GM23338 (cell line): ENCODE results near the gene ZNF80. TPM values are rescaled to one million over a fixed set of nuclear protein-coding genes. Genes with fewer than 3 reads are reported as not detected.

ENCODE experiments used
- ATAC-seq: fragments of 200-7000 bp; cut with Tn5 transposase; 3 replicates; pipeline ENCODE4 v1.9.1; 2020
- DNase-seq: peaks from one replicate; pipeline ENCODE4 v3.0.0-alpha.2; 2015; ENCODE audit warnings: low spot score
- H2AFZ ChIP-seq: fragments of 200-600 bp; sonication (generic); 2 replicates; pipeline ENCODE4 v1.8.0; 2016; ENCODE audit warnings: antibody characterized with exemption, mild to moderate bottlenecking, moderate library complexity
- H3F3A ChIP-seq: fragments of 200-600 bp; sonication (generic); replicated peaks from 2 replicates; pipeline ENCODE4 v1.8.0; 2017; ENCODE audit warnings: antibody characterized with exemption, mixed run types, low read depth
- H3K27ac ChIP-seq: fragments of 200-600 bp; sonication (generic); 2 replicates; pipeline ENCODE4 v1.6.1; 2016; ENCODE audit warnings: low read depth
- H3K27me3 ChIP-seq: fragments of 200-600 bp; sonication (generic); 2 replicates; pipeline ENCODE4 v1.8.0; 2016; ENCODE audit warnings: mild to moderate bottlenecking, mixed run types, moderate library complexity; ENCODE audit not compliant: insufficient read depth
- H3K36me3 ChIP-seq: fragments of 200-600 bp; sonication (generic); 2 replicates; pipeline ENCODE4 v1.8.0; 2016; ENCODE audit warnings: mild to moderate bottlenecking; ENCODE audit not compliant: insufficient read depth
- H3K4me1 ChIP-seq: fragments of 200-600 bp; sonication (generic); 2 replicates; pipeline ENCODE4 v1.8.0; 2016; ENCODE audit warnings: mild to moderate bottlenecking, moderate library complexity; ENCODE audit not compliant: insufficient read depth
- H3K4me2 ChIP-seq: fragments of 200-600 bp; sonication (generic); 2 replicates; pipeline ENCODE4 v1.7.1; 2017; ENCODE audit warnings: mixed run types
- H3K4me3 ChIP-seq: fragments of 200-600 bp; sonication (generic); 2 replicates; pipeline ENCODE4 v1.6.1; 2016; ENCODE audit warnings: mixed run types
- H3K79me2 ChIP-seq: fragments of 200-600 bp; sonication (generic); replicated peaks from 2 replicates; pipeline ENCODE4 v1.8.0; 2017; ENCODE audit warnings: mild to moderate bottlenecking; ENCODE audit not compliant: insufficient read depth
- H3K9me2 ChIP-seq: fragments of 200-600 bp; sonication (generic); 2 replicates; pipeline ENCODE4 v1.8.0; 2017; ENCODE audit not compliant: insufficient read depth
- H4K20me1 ChIP-seq: fragments of 200-600 bp; sonication (generic); replicated peaks from 2 replicates; pipeline ENCODE4 v1.8.0; 2017; ENCODE audit warnings: mild to moderate bottlenecking; ENCODE audit not compliant: insufficient read depth
- H3K27ac Mint-ChIP-seq: 2 replicates; pipeline ENCODE4 v1.8.0; 2020; ENCODE audit warnings: inconsistent platforms, mild to moderate bottlenecking, moderate library complexity, mixed read lengths
- H3K27me3 Mint-ChIP-seq: 3 replicates; pipeline ENCODE4 v1.8.0; 2022; ENCODE audit warnings: low read depth, mild to moderate bottlenecking, moderate library complexity, mixed read lengths, inconsistent platforms; ENCODE audit not compliant: insufficient read depth, poor library complexity
- H3K36me3 Mint-ChIP-seq: 3 replicates; pipeline ENCODE4 v1.8.0; 2021; ENCODE audit warnings: low read depth, mild to moderate bottlenecking, inconsistent platforms, moderate library complexity, mixed read lengths
- H3K4me1 Mint-ChIP-seq: 3 replicates; pipeline ENCODE4 v1.8.0; 2020; ENCODE audit warnings: mild to moderate bottlenecking, inconsistent platforms, mixed read lengths
- H3K4me3 Mint-ChIP-seq: 3 replicates; pipeline ENCODE4 v1.8.0; 2021; ENCODE audit warnings: moderate library complexity, mild to moderate bottlenecking, inconsistent platforms, mixed read lengths
- H3K9me3 Mint-ChIP-seq: 3 replicates; pipeline ENCODE4 v1.8.0; 2020; ENCODE audit warnings: moderate library complexity, mild to moderate bottlenecking, inconsistent platforms, mixed read lengths
- CREB1 ChIP-seq: fragments of 250-450 bp; sonication (Bioruptor Pico); IDR thresholded peaks from 2 replicates; pipeline ENCODE4 v1.5.0; 2020; ENCODE audit warnings: low read depth, mild to moderate bottlenecking, moderate library complexity
- EZH2 ChIP-seq: fragments of 200-600 bp; sonication (generic); IDR thresholded peaks from one replicate; pipeline ENCODE4 v1.8.0; 2017; ENCODE audit warnings: antibody characterized with exemption, mild to moderate bottlenecking, low read depth; ENCODE audit not compliant: unreplicated experiment
- EZH2phosphoT487 ChIP-seq: fragments of 200-600 bp; sonication (generic); IDR thresholded peaks from one replicate; pipeline ENCODE4 v1.8.1; 2018; ENCODE audit warnings: antibody characterized with exemption; ENCODE audit not compliant: unreplicated experiment
- NANOG ChIP-seq: IDR thresholded peaks from 2 replicates; pipeline ENCODE4 v1.6.1; 2016; ENCODE audit warnings: antibody characterized with exemption, borderline replicate concordance
- POLR2AphosphoS5 ChIP-seq: IDR thresholded peaks from 2 replicates; pipeline ENCODE4 v1.6.1; 2016; ENCODE audit warnings: antibody characterized with exemption, low read depth
- STAT1 ChIP-seq: IDR thresholded peaks from one replicate; pipeline ENCODE4 v1.6.1; 2016; ENCODE audit warnings: antibody characterized with exemption; ENCODE audit not compliant: unreplicated experiment
- ZNF114 ChIP-seq: fragments of 250-450 bp; sonication (Bioruptor Pico); IDR thresholded peaks from 2 replicates; pipeline ENCODE4 v1.5.0; 2020; ENCODE audit warnings: mild to moderate bottlenecking, moderate library complexity
- ZNF331 ChIP-seq: fragments of 250-450 bp; sonication (Bioruptor Pico); IDR thresholded peaks from 2 replicates; pipeline ENCODE4 v1.5.0; 2020; ENCODE audit warnings: low read depth, mild to moderate bottlenecking, moderate library complexity
- polyA plus RNA-seq: library from polyadenylated mRNA; unstranded; fragments of >200 nt; fragmentation: Nextera tagmentation; extraction: Ambion mirVana; gene quantifications from 2 replicates; pipeline ENCODE4 v1.2.1, GENCODE V29; 2016
- total RNA-seq: library from RNA; depleted of rRNA; stranded (reverse); fragments of >200 nt; shearing (Covaris generic); gene quantifications from 2 replicates; pipeline ENCODE4 v1.2.3, GENCODE V29; 2014
- TF ChIP-seq, protein P1 (sequence below): IDR thresholded peaks from one replicate; pipeline ENCODE4 v1.6.1; 2018; ENCODE audit warnings: antibody characterized with exemption; ENCODE audit not compliant: unreplicated experiment
- TF ChIP-seq, protein P2 (sequence below): fragments of 250-450 bp; sonication (Bioruptor Pico); IDR thresholded peaks from 2 replicates; pipeline ENCODE4 v1.5.0; 2020; ENCODE audit warnings: mild to moderate bottlenecking, moderate library complexity
- TF ChIP-seq, protein P3 (sequence below), 2 experiments: fragments of 200-600 bp in 1 of 2; sonication (generic) in 1 of 2; conservative IDR thresholded peaks; 2 replicates each; pipeline versions ENCODE4 v1.5.1 to v1.6.1; 2016 to 2017; ENCODE audit warnings: antibody characterized with exemption in 2 of 2, low read depth in 2 of 2, mild to moderate bottlenecking in 2 of 2, moderate library complexity in 1 of 2

The ZNF80 gene
- total and polyA plus RNA-seq, 2 experiments from 2014 or later: not detected

DNA sequence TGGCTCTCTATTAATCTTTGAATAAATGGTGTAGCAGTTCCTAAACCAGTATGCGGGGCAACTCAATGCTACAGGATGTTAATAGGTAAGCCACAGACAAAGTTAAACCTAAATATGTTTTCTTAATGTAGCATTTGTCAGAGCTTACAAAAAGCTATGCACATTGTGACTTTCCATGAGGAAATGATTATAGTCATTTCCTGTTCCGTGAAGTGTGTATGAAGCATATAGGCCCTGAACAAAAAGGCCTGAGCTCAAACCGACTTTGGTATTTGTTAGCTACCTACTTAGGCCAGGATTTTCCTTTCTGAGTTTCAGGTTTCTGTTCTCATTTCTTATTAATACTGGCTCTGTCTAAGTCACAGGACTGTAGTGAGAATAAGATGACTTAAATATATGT lies 14.2 kb downstream of the ZNF80 start:
- Mint-ChIP-seq H3K4me1 (peaks cover 9% of the 10 kb centered on the region), H3K27me3 (peaks cover 4% of the 10 kb centered on the region), H3K27ac (no peak overlapping the region), H3K9me3 (peaks cover 22% of the 10 kb centered on the region), H3K36me3 (peaks cover 19% of the 10 kb centered on the region), H3K4me3 (no peak overlapping the region)
- no peaks in the 10 kb centered on the region for H3F3A ChIP-seq
- no peak overlapping the region for H3K4me3 ChIP-seq
- peaks cover 12% of the 10 kb centered on the region; the same call in 1 of the 2 replicates for H3K4me1 ChIP-seq
- TF ChIP-seq EZH2 (no peak), CREB1 (CRISPR knock-in tag) (no peak), EZH2phosphoT487 (no peak)
- DNase-seq (no peak), ATAC-seq (no peak)
- no peak overlapping the region for H3K4me2 ChIP-seq
- no peaks in the 10 kb centered on the region for H3K79me2 ChIP-seq
- peaks cover under 1% of the 10 kb centered on the region; the same call in 1 of the 2 replicates for H3K9me2 ChIP-seq
- no peak overlapping the region for H2AFZ ChIP-seq
- no peaks in the 10 kb centered on the region for H4K20me1 ChIP-seq
- no peaks in the 10 kb centered on the region for H3K27me3 ChIP-seq
- H3K36me3 ChIP-seq: peaks cover 6% of the 10 kb centered on the region; the same call in 1 of the 2 replicates
- H3K27ac ChIP-seq: no peak overlapping the region

DNA sequence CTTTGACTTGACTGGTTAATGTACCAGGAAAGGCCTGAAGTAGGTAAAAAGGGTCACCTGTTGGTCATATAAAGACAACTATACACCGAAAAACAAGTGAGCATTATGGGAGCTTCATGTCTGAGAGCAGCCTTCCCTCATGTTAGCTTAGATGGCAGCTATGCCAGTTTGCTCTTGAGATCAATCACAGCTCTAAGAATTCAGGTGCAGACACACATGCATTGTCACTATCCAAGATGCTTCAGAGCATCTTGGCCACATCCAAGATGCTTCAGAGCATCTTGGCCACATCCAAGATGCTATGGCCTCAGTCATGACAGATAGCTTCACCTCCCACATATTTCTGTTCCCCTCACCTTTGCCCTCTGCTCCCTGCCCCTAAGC lies 15.5 kb downstream of the ZNF80 start:
- peaks cover 9% of the 10 kb centered on the region for H3K4me1 Mint-ChIP-seq
- no peak overlapping the region for H3K27ac ChIP-seq
- no peak overlapping the region for H3K27ac Mint-ChIP-seq
- peaks cover 19% of the 10 kb centered on the region for H3K36me3 Mint-ChIP-seq
- peaks cover 12% of the 10 kb centered on the region; the same call in 1 of the 2 replicates for H3K4me1 ChIP-seq
- no peak overlapping the region for H3K4me2 ChIP-seq
- DNase-seq: no peak
- peaks cover 6% of the 10 kb centered on the region; the same call in 1 of the 2 replicates for H3K36me3 ChIP-seq
- peaks cover 22% of the 10 kb centered on the region for H3K9me3 Mint-ChIP-seq
- H3K4me3 Mint-ChIP-seq: no peak overlapping the region
- H2AFZ ChIP-seq: no peak overlapping the region
- H3K27me3 Mint-ChIP-seq: peaks cover 8% of the 10 kb centered on the region
- no peak overlapping the region for H3K4me3 ChIP-seq
- H4K20me1 ChIP-seq: no peaks in the 10 kb centered on the region
- peaks cover 13% of the 10 kb centered on the region; the same call in 1 of the 2 replicates for H3K9me2 ChIP-seq
- no peaks in the 10 kb centered on the region for H3K27me3 ChIP-seq
- H3K79me2 ChIP-seq: no peaks in the 10 kb centered on the region
- H3F3A ChIP-seq: no peaks in the 10 kb centered on the region
- no peak for ATAC-seq
- TF ChIP-seq, protein P1, sequence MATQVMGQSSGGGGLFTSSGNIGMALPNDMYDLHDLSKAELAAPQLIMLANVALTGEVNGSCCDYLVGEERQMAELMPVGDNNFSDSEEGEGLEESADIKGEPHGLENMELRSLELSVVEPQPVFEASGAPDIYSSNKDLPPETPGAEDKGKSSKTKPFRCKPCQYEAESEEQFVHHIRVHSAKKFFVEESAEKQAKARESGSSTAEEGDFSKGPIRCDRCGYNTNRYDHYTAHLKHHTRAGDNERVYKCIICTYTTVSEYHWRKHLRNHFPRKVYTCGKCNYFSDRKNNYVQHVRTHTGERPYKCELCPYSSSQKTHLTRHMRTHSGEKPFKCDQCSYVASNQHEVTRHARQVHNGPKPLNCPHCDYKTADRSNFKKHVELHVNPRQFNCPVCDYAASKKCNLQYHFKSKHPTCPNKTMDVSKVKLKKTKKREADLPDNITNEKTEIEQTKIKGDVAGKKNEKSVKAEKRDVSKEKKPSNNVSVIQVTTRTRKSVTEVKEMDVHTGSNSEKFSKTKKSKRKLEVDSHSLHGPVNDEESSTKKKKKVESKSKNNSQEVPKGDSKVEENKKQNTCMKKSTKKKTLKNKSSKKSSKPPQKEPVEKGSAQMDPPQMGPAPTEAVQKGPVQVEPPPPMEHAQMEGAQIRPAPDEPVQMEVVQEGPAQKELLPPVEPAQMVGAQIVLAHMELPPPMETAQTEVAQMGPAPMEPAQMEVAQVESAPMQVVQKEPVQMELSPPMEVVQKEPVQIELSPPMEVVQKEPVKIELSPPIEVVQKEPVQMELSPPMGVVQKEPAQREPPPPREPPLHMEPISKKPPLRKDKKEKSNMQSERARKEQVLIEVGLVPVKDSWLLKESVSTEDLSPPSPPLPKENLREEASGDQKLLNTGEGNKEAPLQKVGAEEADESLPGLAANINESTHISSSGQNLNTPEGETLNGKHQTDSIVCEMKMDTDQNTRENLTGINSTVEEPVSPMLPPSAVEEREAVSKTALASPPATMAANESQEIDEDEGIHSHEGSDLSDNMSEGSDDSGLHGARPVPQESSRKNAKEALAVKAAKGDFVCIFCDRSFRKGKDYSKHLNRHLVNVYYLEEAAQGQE: no peak
- TF ChIP-seq NANOG (no peak), ZNF114 (CRISPR knock-in tag) (no peak), ZNF331 (CRISPR knock-in tag) (no peak), CREB1 (CRISPR knock-in tag) (no peak), STAT1 (no peak), EZH2phosphoT487 (no peak), POLR2AphosphoS5 (no peak)
- TF ChIP-seq, protein P2, sequence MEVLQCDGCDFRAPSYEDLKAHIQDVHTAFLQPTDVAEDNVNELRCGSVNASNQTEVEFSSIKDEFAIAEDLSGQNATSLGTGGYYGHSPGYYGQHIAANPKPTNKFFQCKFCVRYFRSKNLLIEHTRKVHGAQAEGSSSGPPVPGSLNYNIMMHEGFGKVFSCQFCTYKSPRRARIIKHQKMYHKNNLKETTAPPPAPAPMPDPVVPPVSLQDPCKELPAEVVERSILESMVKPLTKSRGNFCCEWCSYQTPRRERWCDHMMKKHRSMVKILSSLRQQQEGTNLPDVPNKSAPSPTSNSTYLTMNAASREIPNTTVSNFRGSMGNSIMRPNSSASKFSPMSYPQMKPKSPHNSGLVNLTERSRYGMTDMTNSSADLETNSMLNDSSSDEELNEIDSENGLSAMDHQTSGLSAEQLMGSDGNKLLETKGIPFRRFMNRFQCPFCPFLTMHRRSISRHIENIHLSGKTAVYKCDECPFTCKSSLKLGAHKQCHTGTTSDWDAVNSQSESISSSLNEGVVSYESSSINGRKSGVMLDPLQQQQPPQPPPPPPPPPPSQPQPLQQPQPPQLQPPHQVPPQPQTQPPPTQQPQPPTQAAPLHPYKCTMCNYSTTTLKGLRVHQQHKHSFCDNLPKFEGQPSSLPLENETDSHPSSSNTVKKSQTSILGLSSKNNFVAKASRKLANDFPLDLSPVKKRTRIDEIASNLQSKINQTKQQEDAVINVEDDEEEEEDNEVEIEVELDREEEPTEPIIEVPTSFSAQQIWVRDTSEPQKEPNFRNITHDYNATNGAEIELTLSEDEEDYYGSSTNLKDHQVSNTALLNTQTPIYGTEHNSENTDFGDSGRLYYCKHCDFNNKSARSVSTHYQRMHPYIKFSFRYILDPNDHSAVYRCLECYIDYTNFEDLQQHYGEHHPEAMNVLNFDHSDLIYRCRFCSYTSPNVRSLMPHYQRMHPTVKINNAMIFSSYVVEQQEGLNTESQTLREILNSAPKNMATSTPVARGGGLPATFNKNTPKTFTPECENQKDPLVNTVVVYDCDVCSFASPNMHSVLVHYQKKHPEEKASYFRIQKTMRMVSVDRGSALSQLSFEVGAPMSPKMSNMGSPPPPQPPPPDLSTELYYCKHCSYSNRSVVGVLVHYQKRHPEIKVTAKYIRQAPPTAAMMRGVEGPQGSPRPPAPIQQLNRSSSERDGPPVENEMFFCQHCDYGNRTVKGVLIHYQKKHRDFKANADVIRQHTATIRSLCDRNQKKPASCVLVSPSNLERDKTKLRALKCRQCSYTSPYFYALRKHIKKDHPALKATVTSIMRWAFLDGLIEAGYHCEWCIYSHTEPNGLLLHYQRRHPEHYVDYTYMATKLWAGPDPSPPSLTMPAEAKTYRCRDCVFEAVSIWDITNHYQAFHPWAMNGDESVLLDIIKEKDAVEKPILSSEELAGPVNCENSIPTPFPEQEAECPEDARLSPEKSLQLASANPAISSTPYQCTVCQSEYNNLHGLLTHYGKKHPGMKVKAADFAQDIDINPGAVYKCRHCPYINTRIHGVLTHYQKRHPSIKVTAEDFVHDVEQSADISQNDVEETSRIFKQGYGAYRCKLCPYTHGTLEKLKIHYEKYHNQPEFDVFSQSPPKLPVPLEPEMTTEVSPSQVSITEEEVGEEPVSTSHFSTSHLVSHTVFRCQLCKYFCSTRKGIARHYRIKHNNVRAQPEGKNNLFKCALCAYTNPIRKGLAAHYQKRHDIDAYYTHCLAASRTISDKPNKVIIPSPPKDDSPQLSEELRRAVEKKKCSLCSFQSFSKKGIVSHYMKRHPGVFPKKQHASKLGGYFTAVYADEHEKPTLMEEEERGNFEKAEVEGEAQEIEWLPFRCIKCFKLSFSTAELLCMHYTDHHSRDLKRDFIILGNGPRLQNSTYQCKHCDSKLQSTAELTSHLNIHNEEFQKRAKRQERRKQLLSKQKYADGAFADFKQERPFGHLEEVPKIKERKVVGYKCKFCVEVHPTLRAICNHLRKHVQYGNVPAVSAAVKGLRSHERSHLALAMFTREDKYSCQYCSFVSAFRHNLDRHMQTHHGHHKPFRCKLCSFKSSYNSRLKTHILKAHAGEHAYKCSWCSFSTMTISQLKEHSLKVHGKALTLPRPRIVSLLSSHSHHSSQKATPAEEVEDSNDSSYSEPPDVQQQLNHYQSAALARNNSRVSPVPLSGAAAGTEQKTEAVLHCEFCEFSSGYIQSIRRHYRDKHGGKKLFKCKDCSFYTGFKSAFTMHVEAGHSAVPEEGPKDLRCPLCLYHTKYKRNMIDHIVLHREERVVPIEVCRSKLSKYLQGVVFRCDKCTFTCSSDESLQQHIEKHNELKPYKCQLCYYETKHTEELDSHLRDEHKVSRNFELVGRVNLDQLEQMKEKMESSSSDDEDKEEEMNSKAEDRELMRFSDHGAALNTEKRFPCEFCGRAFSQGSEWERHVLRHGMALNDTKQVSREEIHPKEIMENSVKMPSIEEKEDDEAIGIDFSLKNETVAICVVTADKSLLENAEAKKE (CRISPR knock-in tag): no peak
- TF ChIP-seq, protein P3, sequence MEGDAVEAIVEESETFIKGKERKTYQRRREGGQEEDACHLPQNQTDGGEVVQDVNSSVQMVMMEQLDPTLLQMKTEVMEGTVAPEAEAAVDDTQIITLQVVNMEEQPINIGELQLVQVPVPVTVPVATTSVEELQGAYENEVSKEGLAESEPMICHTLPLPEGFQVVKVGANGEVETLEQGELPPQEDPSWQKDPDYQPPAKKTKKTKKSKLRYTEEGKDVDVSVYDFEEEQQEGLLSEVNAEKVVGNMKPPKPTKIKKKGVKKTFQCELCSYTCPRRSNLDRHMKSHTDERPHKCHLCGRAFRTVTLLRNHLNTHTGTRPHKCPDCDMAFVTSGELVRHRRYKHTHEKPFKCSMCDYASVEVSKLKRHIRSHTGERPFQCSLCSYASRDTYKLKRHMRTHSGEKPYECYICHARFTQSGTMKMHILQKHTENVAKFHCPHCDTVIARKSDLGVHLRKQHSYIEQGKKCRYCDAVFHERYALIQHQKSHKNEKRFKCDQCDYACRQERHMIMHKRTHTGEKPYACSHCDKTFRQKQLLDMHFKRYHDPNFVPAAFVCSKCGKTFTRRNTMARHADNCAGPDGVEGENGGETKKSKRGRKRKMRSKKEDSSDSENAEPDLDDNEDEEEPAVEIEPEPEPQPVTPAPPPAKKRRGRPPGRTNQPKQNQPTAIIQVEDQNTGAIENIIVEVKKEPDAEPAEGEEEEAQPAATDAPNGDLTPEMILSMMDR (conservative IDR thresholded peaks at IDR 0.05; ENCODE audit: low read depth in 2 of 2): no peak
